Spleen (tissue), 7 donors: Measurements from ENCODE around the gene PICALM.

Experiments used
- POLR2A ChIP-seq, 3 donors: fragments of 450-650 bp; IDR thresholded peaks; one replicate each; pipeline ENCODE4 v1.5.1; 2017; ENCODE audit warnings: antibody characterized with exemption in 3 of 3, mild to moderate bottlenecking in 1 of 3
- POLR2AphosphoS5 ChIP-seq, 3 donors: sonication (generic); formaldehyde crosslinking; IDR thresholded peaks; one replicate each; pipeline ENCODE4 v1.5.1; 2017; ENCODE audit warnings: antibody characterized with exemption in 3 of 3
- TF ChIP-seq, protein P1 (sequence below), 11 experiments: fragments of 200-600 bp in 7 of 11; fragments of 450-650 bp in 4 of 11; sonication (generic) in 4 of 11; IDR thresholded peaks in 8 of 11; conservative IDR thresholded peaks in 3 of 11; 1 replicate in 7 of 11; 2 replicates in 4 of 11; pipeline versions ENCODE4 v1.4.0 to v1.8.0; 2016 to 2021; ENCODE audit warnings: antibody characterized with exemption in 11 of 11, inconsistent platforms in 4 of 11, mild to moderate bottlenecking in 1 of 11
- donor health status: DM: no; HTN: no; CAD: no; lungs with moderate emphysema.
- donor health status: DM: no; HTN: no; CAD: no.
- donor health status: DM: no; HTN: no; CAD: no.

GRCh38 chr11:85974122-85974521 is 94.8 kb downstream of the PICALM start:
- TF ChIP-seq, protein P1, sequence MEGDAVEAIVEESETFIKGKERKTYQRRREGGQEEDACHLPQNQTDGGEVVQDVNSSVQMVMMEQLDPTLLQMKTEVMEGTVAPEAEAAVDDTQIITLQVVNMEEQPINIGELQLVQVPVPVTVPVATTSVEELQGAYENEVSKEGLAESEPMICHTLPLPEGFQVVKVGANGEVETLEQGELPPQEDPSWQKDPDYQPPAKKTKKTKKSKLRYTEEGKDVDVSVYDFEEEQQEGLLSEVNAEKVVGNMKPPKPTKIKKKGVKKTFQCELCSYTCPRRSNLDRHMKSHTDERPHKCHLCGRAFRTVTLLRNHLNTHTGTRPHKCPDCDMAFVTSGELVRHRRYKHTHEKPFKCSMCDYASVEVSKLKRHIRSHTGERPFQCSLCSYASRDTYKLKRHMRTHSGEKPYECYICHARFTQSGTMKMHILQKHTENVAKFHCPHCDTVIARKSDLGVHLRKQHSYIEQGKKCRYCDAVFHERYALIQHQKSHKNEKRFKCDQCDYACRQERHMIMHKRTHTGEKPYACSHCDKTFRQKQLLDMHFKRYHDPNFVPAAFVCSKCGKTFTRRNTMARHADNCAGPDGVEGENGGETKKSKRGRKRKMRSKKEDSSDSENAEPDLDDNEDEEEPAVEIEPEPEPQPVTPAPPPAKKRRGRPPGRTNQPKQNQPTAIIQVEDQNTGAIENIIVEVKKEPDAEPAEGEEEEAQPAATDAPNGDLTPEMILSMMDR (IDR thresholded peaks at IDR 0.05 in 8 of 11, conservative IDR thresholded peaks at IDR 0.05 in 3 of 11) = no peak
- TF ChIP-seq POLR2A (IDR thresholded peaks at IDR 0.05) (no peak), POLR2AphosphoS5 (IDR thresholded peaks at IDR 0.05) (no peak)
